ENCODE data around the gene ISOC2.
"Not testable (repeated sequence)": the region's sequence is repeated elsewhere in the genome, so short reads cannot be mapped to it uniquely, and the experiment has no call there.

Gene ISOC2

DNA sequence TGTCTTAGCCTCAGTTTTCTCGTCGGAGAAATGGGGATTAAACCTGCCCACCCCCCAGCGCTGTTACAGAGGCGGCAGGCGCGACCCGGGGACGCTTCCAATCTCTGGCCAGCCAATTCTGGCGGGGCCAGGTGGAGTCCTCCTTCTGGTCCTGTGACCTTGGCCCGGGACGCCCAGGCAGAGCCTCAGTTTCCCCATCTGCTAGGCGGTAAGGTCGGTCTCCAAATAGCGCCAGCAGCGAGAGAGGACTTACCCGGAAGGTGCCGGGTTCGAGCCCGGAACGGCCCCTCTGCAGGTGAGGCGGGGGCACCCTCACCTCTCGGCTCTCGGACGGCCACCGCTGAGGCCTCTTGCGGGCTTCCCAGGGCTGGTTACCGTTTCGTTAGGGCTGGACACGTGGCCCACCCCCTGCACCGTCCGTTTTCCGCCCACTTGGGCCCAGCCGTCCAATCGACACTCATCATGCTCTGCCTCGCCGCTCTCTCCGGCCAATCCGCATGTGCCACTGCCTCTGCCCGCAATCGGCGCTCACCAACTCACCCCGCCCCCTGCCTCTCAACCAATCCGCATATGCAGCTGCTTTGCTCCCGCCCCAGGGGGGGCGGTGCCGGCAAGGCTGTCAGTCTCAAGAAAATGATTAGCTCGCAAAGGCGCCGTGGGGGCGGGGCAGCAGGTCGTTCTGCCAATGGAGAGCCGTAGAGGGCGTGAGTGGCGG, at the start of gene ISOC2:
ISOC2 (minus strand) TSS at position 384 of the 715 bp plus-strand sequence. CDS start 5,156 bp downstream, outside the sequence.
- DNase-seq: peak; percentile 98

DNA sequence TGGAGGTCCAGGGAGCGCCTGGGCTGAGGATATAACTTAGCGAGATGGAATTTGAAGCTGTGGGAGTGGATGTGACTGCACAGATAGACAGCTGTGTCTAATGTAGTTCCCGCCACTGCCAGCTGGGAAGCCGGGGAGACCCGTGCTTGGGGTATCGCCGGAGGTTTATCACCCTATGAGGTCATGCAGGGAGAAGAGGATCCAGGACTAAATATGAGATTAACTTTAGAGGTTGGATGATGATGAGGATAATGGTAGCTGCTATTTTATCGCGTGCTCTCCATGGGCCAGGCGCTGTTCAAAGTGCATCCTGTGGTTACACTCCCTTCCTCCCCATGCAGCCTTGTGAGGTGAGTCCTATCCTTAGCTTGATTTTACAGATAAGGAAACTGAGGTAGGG, 46.7 kb upstream of the ISOC2 start:
- no peak for DNase-seq

DNA sequence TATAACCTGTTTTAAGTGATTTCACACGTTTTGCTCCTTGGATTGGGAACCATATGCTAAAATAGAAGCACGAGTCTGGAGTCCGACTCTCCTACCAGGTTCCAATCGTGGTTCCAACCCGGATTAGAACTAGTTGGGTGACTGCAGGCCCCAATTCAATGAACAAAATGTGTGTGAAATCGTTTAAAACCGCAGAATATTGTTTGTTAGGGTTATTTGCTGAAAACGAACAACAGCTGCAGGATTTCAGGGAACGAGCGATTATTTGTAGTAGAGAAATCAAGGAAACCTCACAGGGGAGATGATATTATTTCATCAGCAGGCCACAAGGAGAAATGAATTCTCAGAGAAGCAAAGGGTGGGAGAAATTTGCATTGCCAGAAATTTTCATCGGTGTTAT, 43.5 kb upstream of the ISOC2 start:
- DNase-seq: no peak

DNA sequence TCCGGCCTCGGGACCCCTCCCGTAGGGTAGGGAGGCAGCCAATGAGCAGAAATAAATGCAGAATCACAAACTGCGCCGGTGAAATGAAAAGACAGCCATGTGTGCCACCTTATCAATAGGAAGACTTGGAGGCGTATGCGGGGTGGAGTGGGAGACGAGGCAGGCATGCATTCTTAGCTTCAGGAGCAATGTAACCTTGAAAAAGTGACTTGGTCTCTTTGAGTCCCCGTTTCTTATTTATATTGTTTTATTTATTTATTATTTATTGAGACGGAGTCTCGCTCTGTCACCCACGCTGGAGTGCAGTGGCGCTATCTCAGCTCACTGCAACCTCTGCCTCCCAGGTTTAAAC, 42.8 kb upstream of the ISOC2 start:
- no peak for DNase-seq

- peak; percentile 53 for DNase-seq
Observed at GRCh38 chr19:55503502-55504251, 42.2 kb upstream of the ISOC2 start.

DNA sequence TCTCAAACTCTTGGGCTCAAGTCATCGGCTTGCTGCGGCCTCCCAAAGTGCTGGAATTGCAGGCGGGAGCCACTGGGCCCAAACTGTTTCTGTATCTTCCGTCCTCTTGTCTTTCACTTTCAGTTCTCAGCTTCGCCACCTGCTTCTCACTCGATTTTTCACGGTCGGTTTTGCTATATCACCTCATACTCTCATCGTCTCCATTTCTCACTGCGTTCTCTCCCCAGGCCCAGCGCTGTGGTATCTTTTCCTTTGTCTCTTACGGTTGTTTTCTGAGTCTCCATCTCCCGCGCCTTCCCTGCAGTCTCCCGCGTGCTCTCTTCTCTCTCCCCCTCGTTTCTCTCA, 41.7 kb upstream of the ISOC2 start:
- no peak for DNase-seq

GRCh38 chr19:55502197-55502952, 40.9 kb upstream of the ISOC2 start:
- DNase-seq: no peak

DNA sequence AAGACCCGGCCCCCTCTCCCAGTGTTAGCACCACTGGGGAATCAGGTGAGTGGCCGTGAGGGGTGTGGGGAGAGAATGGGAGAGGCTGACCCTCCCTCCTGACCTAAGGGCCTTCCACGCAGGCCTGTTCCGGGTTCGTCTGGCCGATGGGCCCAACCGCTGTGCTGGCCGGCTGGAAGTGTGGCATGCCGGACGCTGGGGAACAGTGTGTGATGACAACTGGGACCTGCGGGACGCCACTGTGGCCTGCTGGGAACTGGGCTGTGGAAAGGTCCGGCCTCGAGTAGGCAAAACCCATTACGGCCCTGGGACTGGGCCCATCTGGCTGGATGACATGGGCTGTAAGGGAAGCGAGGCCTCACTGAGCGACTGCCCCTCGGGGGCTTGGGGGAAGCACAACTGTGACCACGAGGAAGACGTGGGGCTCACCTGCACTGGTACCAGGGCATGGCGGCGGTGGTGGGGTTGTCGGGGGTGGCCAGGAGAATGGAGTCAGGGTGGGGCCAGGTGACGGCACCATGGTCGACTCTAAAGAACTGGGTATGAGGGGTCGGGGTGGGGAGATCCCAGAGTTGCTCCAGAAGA, 39.0 kb upstream of the ISOC2 start:
- no peak for DNase-seq

GRCh38 chr19:55498246-55498840, 36.9 kb upstream of the ISOC2 start:
- DNase-seq: no peak

GRCh38 chr19:55497763-55498162, 36.3 kb upstream of the ISOC2 start:
- no peak for DNase-seq

GRCh38 chr19:55496820-55497219, 35.4 kb upstream of the ISOC2 start:
- DNase-seq: not testable (repeated sequence)

GRCh38 chr19:55495646-55496349, 34.4 kb upstream of the ISOC2 start:
- no peak for DNase-seq

GRCh38 chr19:55494172-55494761, 32.8 kb upstream of the ISOC2 start:
- no peak for DNase-seq

- no peak for DNase-seq
Observed at GRCh38 chr19:55493645-55494171, 32.3 kb upstream of the ISOC2 start.

GRCh38 chr19:55493052-55493644, 31.7 kb upstream of the ISOC2 start:
- DNase-seq: no peak

DNA sequence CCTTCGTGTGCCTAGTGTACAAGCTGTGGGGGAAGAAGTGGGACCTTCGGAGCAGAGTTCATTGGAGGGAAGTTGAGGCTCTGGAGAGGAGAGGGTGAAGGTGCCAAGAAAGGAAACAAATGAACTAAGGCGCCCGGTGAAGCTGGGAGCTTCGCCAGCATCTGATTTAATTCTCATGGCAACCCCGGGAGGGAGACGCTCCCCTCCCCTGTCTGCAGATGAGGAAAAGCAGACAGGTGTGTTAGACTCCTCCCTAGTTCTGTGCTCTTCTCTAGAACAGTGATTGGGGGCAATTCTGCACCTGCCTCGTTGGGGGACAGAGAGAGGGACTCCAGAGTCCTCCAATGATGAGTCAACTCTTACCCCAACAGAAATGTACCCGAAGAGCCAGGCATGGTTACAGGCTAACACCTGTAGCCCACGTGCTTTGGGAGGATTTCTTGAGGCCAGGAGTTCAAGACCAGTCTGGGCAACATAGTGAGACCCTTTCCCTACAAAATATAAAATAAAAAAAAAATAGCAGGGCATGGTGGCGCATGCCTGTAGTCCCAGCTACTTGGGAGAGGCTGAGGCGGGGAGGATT, 31.0 kb upstream of the ISOC2 start:
- no peak for DNase-seq

DNA sequence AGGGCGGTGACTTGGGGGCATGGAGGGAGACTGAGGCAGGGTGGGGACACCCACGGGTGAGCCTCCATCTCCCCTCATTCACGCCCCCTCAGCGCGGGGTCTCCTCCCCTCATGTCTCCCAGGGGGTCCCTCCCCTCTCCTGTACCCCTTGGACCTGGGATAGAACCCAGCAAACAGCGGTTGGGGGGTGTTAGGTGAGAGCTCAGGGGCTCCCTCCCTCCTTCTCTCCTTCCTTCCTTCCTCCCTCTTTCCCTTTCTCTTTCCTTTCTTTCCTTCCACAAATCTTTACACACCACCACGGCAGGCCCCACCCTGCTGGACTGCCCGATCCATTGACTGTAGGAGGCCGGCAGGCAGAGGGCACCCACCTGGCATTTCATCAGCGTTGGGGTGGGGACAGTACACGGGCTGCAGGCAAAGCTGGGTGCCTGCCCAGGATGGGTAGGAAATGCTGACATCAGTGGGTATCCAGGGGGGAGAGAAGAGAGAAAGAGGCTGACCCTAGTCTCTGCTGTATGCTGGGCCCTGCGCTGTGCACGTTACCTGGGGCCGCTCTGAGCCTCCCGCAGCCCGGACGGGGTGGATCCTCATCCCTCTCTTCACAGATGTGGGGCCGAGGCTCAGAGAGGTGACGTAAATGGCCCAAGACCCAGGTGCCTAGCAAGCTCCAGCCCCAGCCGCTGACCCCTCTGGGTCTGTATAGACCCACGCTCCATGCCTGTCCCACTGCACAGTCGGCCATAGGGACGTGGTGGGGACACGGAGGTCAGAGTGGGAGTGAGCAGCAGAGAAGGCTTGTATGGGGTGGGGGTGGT, 30.3 kb upstream of the ISOC2 start:
- no peak for DNase-seq

GRCh38 chr19:55490478-55491432, 29.3 kb upstream of the ISOC2 start:
- no peak for DNase-seq
